ENCODE measurements around the gene INHA. TPM values are rescaled to one million over a fixed set of nuclear protein-coding genes. Genes with fewer than 3 reads are reported as not detected.

Gene INHA
- polyA plus RNA-seq, 1 of the 3 experiments (the other 2 are of a cell fraction) = 1.2 TPM

- Histone ChIP-seq H4K20me1 (ENCODE audit: insufficient read depth) (no peaks in the 10 kb centered on the region), H2AFZ (ENCODE audit: low read depth) (no peak overlapping the region), H3K27me3 (ENCODE audit: insufficient read depth) (no peaks in the 10 kb centered on the region), H3K9me3 (no peaks in the 10 kb centered on the region), H3K36me3 (replicated peaks in 1 of 2; ENCODE audit: control insufficient read depth in 1 of 2, insufficient read depth in 2 of 2, low read length in 1 of 2) (no peaks in the 10 kb centered on the region), H3K27ac (ENCODE audit: low read depth in 2 of 2, low read length in 1 of 2) (no peak overlapping the region), H3F3A (replicated peaks; ENCODE audit: insufficient read depth) (peaks cover 2% of the 10 kb centered on the region), H3K9ac (no peak overlapping the region), H3K4me3 (ENCODE audit: low read depth in 2 of 2, low read length in 1 of 2) (no peak overlapping the region), H3K79me2 (ENCODE audit: insufficient read depth) (no peaks in the 10 kb centered on the region), H3K4me2 (no peak overlapping the region), H3K4me1 (ENCODE audit: control insufficient read depth in 1 of 2, insufficient read depth in 2 of 2, low read depth in 1 of 2, low read length in 1 of 2) (peaks cover 0 to 15% of the 10 kb centered on the region in 2 experiments; a peak in 1 of 4 replicates), H3K9me2 (no peaks in the 10 kb centered on the region)
- DNase-seq = no peak
- CTCF ChIA-PET = interaction anchor here (0.8 to 7.5 kb wide), 3 partner anchors 14 to 40 kb away, joined by 3 to 107 read pairs (median 9); partner anchors contain the start of genes CHPF, OBSL1 and TMEM198
- WGBS (ENCODE audit: low lambda C conversion rate) = 96% methylated on average over 5 of the region's 19 CpGs
- TF ChIP-seq RFX5 (IDR thresholded peaks at IDR 0.05; ENCODE audit: low read length) (no peak), PBX3 (IDR thresholded peaks at IDR 0.05) (no peak), RXRA (IDR thresholded peaks at IDR 0.05; ENCODE audit: borderline replicate concordance, low read depth) (no peak), POLR2AphosphoS5 (IDR thresholded peaks at IDR 0.05; ENCODE audit: low read depth, low read length) (no peak), CTCF (IDR thresholded peaks at IDR 0.05) (no peak), NRF1 (IDR thresholded peaks at IDR 0.05; ENCODE audit: low read depth, low read length) (no peak), MAX (IDR thresholded peaks at IDR 0.05; ENCODE audit: low read depth) (no peak), RCOR1 (IDR thresholded peaks at IDR 0.05; ENCODE audit: low read length) (no peak), TAF1 (IDR thresholded peaks at IDR 0.05; ENCODE audit: borderline replicate concordance, low read depth, low read length) (no peak), GABPA (IDR thresholded peaks at IDR 0.05; ENCODE audit: low read depth) (no peak), FOXJ3 (CRISPR knock-in tag; IDR thresholded peaks at IDR 0.05) (no peak), MXI1 (IDR thresholded peaks at IDR 0.05; ENCODE audit: low read depth, low read length) (no peak), TCF12 (IDR thresholded peaks at IDR 0.05) (no peak), SIN3A (IDR thresholded peaks at IDR 0.05; ENCODE audit: borderline replicate concordance, low read depth, low read length) (no peak), FOSL2 (IDR thresholded peaks at IDR 0.05; ENCODE audit: borderline replicate concordance, low read depth) (no peak), ELF1 (IDR thresholded peaks at IDR 0.05) (no peak), TEAD4 (IDR thresholded peaks at IDR 0.05; ENCODE audit: borderline replicate concordance, insufficient read depth) (no peak), SMC3 (IDR thresholded peaks at IDR 0.05; ENCODE audit: low read depth, low read length) (no peak)
- TF ChIP-seq, protein P1, sequence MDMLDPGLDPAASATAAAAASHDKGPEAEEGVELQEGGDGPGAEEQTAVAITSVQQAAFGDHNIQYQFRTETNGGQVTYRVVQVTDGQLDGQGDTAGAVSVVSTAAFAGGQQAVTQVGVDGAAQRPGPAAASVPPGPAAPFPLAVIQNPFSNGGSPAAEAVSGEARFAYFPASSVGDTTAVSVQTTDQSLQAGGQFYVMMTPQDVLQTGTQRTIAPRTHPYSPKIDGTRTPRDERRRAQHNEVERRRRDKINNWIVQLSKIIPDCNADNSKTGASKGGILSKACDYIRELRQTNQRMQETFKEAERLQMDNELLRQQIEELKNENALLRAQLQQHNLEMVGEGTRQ (IDR thresholded peaks at IDR 0.05; ENCODE audit: borderline replicate concordance, low read depth, low read length) = no peak
- POLR2A ChIA-PET = no interaction called here
Observed at GRCh38 chr2:219556413-219556812, 15.7 kb upstream of the INHA start.
